Heart left ventricle (tissue), 13 donors: ENCODE measurements around the gene RMND5A.
"Not testable (repeated sequence)": the region's sequence is repeated elsewhere in the genome, so short reads cannot be mapped to it uniquely, and the experiment has no call there.

Source experiments
- POLR2A ChIP-seq, 2 donors: fragments of 450-650 bp; IDR thresholded peaks; one replicate each; pipeline ENCODE4 v1.6.1; 2017; ENCODE audit warnings: antibody characterized with exemption in 2 of 2, mild to moderate bottlenecking in 2 of 2, moderate library complexity in 2 of 2
- TF ChIP-seq, protein P1 (sequence below), 12 donors: fragments of 200-600 bp; sonication (generic) in 4 of 12; IDR thresholded peaks; one replicate each; pipeline versions ENCODE4 v1.5.0 to v1.8.0; 2018 to 2022; ENCODE audit warnings: antibody characterized with exemption in 12 of 12, mild to moderate bottlenecking in 5 of 12
- donor health status: ischemic (EF 13 %, LVEDD 7.1; RV severe dilation, severe dysfunction).
- donor health status: DM: no; HTN: yes; CAD: no.
- donor health status: DM: no; HTN: no; CAD: no.
- donor health status: ischemic (EF 25% LVEDD 6.9; RV normal size, moderate dysfunction).
- donor health status: ischemic (EF 25% LVEDD 5.7; RV mildly dilated, moderate dysfunction).
- donor health status: ischemic (EF 35%, LVEDD 5.7; RV mildly dilated, moderate dysfunction).
- donor health status: nonischemic (EF 11% LVEDD 7.7; RV severe dilation, severe dysfunction).
- donor health status: DM: yes; HTN: yes; CAD: no.
- donor health status: PGD.
- donor health status: ischemic (EF 29% LVEDD 5.4; RV normal size, mild dysfunction).
- donor health status: nonischemic (EF 23%, LVEDD 6.1; RV moderate dilation, normal function).

DNA sequence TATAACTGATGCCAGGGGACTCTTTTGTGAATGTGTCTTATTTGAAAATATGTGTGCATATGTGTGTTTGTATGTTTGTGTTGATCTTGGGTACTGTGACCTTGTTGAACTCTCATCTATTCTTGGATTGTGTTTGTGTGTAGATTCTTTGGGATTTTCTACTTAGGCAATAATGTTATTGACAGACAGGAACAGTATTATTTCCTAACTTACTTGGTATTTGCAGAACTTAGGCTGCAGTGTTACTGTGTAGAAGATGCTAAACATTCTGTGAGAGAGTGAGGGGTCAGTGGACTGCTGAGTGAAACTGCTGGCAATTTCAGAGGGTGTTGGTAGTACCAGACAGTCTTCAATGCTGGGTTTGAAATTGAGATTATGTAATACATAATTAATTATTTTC is 12.7 kb downstream of the RMND5A start:
- TF ChIP-seq POLR2A (IDR thresholded peaks at IDR 0.05) = not testable (repeated sequence)
- TF ChIP-seq, protein P1, sequence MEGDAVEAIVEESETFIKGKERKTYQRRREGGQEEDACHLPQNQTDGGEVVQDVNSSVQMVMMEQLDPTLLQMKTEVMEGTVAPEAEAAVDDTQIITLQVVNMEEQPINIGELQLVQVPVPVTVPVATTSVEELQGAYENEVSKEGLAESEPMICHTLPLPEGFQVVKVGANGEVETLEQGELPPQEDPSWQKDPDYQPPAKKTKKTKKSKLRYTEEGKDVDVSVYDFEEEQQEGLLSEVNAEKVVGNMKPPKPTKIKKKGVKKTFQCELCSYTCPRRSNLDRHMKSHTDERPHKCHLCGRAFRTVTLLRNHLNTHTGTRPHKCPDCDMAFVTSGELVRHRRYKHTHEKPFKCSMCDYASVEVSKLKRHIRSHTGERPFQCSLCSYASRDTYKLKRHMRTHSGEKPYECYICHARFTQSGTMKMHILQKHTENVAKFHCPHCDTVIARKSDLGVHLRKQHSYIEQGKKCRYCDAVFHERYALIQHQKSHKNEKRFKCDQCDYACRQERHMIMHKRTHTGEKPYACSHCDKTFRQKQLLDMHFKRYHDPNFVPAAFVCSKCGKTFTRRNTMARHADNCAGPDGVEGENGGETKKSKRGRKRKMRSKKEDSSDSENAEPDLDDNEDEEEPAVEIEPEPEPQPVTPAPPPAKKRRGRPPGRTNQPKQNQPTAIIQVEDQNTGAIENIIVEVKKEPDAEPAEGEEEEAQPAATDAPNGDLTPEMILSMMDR (IDR thresholded peaks at IDR 0.05) = not testable (repeated sequence)
